GM19452 (cell line): ENCODE measurements around the gene LPP.

Experiments used
- ATAC-seq: cut with Tn5 transposase; IDR thresholded peaks from one replicate; pipeline ENCODE4 v1.9.1; 2021; ENCODE audit not compliant: unreplicated experiment

LPP gene

GRCh38 chr3:188390775-188391443, 237.0 kb downstream of the LPP start:
- ATAC-seq = peak; percentile 15

GRCh38 chr3:188391592-188391991, 237.6 kb downstream of the LPP start:
- no peak for ATAC-seq

GRCh38 chr3:188392076-188392475, 238.1 kb downstream of the LPP start:
- ATAC-seq = no peak

GRCh38 chr3:188394623-188395022, 240.7 kb downstream of the LPP start:
- no peak for ATAC-seq

- no peak for ATAC-seq
These were observed 242.3 kb downstream of the LPP start for GRCh38 chr3:188396251-188396650.

- no peak for ATAC-seq
These were observed 242.9 kb downstream of the LPP start for GRCh38 chr3:188396900-188397299.

GRCh38 chr3:188397766-188398705, 244.1 kb downstream of the LPP start:
- no peak for ATAC-seq

- ATAC-seq = peak; percentile 92
These were observed 246.7 kb downstream of the LPP start for GRCh38 chr3:188400494-188401243.

- no peak for ATAC-seq
These were observed 247.5 kb downstream of the LPP start for GRCh38 chr3:188401244-188401993.

GRCh38 chr3:188402229-188402628, 248.3 kb downstream of the LPP start:
- ATAC-seq = no peak

- no peak for ATAC-seq
These were observed 249.4 kb downstream of the LPP start for GRCh38 chr3:188403404-188403803.

GRCh38 chr3:188404124-188404523, 250.2 kb downstream of the LPP start:
- ATAC-seq = no peak

- ATAC-seq = no peak
These were observed 250.7 kb downstream of the LPP start for GRCh38 chr3:188404701-188405100.

GRCh38 chr3:188407158-188407880, 253.4 kb downstream of the LPP start:
- ATAC-seq = no peak

- no peak for ATAC-seq
These were observed 254.9 kb downstream of the LPP start for GRCh38 chr3:188408831-188409230.

- ATAC-seq = no peak
These were observed 257.8 kb downstream of the LPP start for GRCh38 chr3:188411750-188412149.

GRCh38 chr3:188415196-188415595, 261.2 kb downstream of the LPP start:
- no peak for ATAC-seq

- ATAC-seq = no peak
These were observed 262.1 kb downstream of the LPP start for GRCh38 chr3:188416041-188416440.

- no peak for ATAC-seq
These were observed 263.3 kb downstream of the LPP start for GRCh38 chr3:188417271-188417696.

GRCh38 chr3:188417766-188418165, 263.8 kb downstream of the LPP start:
- no peak for ATAC-seq
